ENCODE data around the gene TBCA. TPM values are rescaled to one million over a fixed set of nuclear protein-coding genes. Genes with fewer than 3 reads are reported as not detected.

The TBCA gene
- total and polyA plus RNA-seq, 9 of the 15 experiments (the other 6 are each of a cell fraction or from before 2014, with no cell fraction given) = 164 to 661 (median 334) TPM

DNA sequence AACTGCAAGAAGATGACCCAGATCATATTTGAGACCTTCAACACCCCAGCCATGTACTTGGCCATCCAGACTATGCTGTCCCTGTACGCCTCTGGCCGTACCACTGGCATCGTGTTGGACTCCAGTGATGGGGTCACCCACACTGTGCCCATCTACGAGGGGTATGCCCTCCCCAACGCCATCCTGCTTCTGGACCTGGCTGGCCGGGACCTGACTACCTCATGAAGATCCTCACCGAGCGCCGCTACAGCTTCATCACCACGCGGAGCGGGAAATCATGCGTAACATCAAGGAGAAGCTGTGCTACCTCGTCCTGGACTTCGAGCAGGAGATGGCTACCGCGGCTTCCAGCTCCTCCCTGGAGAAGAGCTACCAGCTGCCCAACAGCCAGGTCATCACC is 9.1 kb upstream of the TBCA start:
- DNase-seq (ENCODE audit: extremely low read depth in 1 of 4, low spot score in 3 of 4) (no peak), FAIRE-seq (no peak), ATAC-seq (no peak)
- in situ Hi-C loops (cut with MboI) (no loop called here), intact Hi-C loops (cut with micrococcal nuclease) (no loop called here)
- no TSS peak for BruUV-seq (replicated peaks)
- CTCF ChIA-PET (ENCODE audit: low intra/inter-chr PET ratio) = no interaction called here
- no peak overlapping the region for H3K4me2 ChIP-seq (ENCODE audit: insufficient read depth, low read length)
- no peaks in the 10 kb centered on the region; a peak in 1 of 5 replicates for H3K4me1 ChIP-seq (replicated peaks in 1 of 2; ENCODE audit: control insufficient read depth in 2 of 2, insufficient read depth in 2 of 2, low read length in 2 of 2)
- 42% methylated on average over 17 of the region's 17 CpGs for WGBS (ENCODE audit: insufficient coverage, low coverage, missing lambda C conversion rate)
- no peaks in the 10 kb centered on the region for H3K9me1 ChIP-seq (ENCODE audit: control insufficient read depth, insufficient read depth, low read length)
- H3K27ac ChIP-seq (ENCODE audit: extremely low read depth, low read depth, low read length) = no peak overlapping the region
- H2AFZ ChIP-seq (ENCODE audit: low read depth, low read length) = no peak overlapping the region
- H3K9me3 ChIP-seq (replicated peaks; ENCODE audit: control insufficient read depth, insufficient read depth, low read depth, low read length) = no peaks in the 10 kb centered on the region
- H3K36me3 ChIP-seq (ENCODE audit: control insufficient read depth, insufficient read depth, low read length) = no peaks in the 10 kb centered on the region
- no peak overlapping the region for H3K9ac ChIP-seq (ENCODE audit: insufficient read depth in 1 of 2, low read depth in 2 of 2, low read length in 2 of 2)
- H4K20me1 ChIP-seq (replicated peaks; ENCODE audit: control insufficient read depth, insufficient read depth, low read length) = no peaks in the 10 kb centered on the region
- no peak overlapping the region for H3K4me3 ChIP-seq
- H3K79me2 ChIP-seq (ENCODE audit: control insufficient read depth, insufficient read depth, low read length) = no peaks in the 10 kb centered on the region
- H3K27me3 ChIP-seq (ENCODE audit: control insufficient read depth in 2 of 2, insufficient read depth in 2 of 2, low read length in 2 of 2) = peaks cover 0 to 12% of the 10 kb centered on the region in 2 experiments; a peak in 3 of 5 replicates
- TF ChIP-seq, protein P1, sequence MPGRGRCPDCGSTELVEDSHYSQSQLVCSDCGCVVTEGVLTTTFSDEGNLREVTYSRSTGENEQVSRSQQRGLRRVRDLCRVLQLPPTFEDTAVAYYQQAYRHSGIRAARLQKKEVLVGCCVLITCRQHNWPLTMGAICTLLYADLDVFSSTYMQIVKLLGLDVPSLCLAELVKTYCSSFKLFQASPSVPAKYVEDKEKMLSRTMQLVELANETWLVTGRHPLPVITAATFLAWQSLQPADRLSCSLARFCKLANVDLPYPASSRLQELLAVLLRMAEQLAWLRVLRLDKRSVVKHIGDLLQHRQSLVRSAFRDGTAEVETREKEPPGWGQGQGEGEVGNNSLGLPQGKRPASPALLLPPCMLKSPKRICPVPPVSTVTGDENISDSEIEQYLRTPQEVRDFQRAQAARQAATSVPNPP (IDR thresholded peaks at IDR 0.05; ENCODE audit: borderline replicate concordance, insufficient read depth, insufficient read length) = no peak
- POLR2A ChIA-PET = no interaction called here

DNA sequence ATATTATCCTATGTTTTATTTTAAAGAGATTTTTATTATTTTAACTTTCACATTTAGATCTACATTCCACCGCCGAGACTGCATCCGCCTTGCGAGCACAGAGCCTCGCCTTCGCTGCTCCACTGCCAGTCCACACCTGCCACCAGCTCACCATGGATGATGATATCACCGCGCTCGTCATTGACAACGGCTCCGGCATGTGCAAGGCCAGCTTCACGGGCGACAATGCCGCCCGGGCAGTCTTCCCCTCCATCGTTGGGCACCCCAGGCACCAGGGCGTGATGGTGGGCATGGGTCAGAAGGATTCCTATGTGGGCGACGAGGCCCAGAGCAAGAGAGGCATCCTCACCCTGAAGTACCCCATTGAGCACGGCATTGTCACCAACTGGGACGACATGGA is 8.6 kb upstream of the TBCA start:
- intact Hi-C loops (cut with micrococcal nuclease) = no loop called here
- H3K9me1 ChIP-seq (ENCODE audit: control insufficient read depth, insufficient read depth, low read length) = no peaks in the 10 kb centered on the region
- H3K4me1 ChIP-seq (replicated peaks in 1 of 2; ENCODE audit: control insufficient read depth in 2 of 2, insufficient read depth in 2 of 2, low read length in 2 of 2) = no peaks in the 10 kb centered on the region; a peak in 1 of 5 replicates
- no peaks in the 10 kb centered on the region for H3K9me3 ChIP-seq (replicated peaks; ENCODE audit: control insufficient read depth, insufficient read depth, low read depth, low read length)
- no peak overlapping the region for H3K4me2 ChIP-seq (ENCODE audit: insufficient read depth, low read length)
- H3K27me3 ChIP-seq (ENCODE audit: control insufficient read depth in 2 of 2, insufficient read depth in 2 of 2, low read length in 2 of 2) = peaks cover 0 to 12% of the 10 kb centered on the region in 2 experiments; a peak in 3 of 5 replicates
- H3K79me2 ChIP-seq (ENCODE audit: control insufficient read depth, insufficient read depth, low read length) = no peaks in the 10 kb centered on the region
- BruUV-seq (replicated peaks) = no TSS peak
- POLR2A ChIA-PET = no interaction called here
- no peak overlapping the region for H3K4me3 ChIP-seq
- 16% methylated on average over 21 of the region's 21 CpGs for whole genome bisulfite sequencing (ENCODE audit: insufficient coverage, low coverage, missing lambda C conversion rate)
- H3K27ac ChIP-seq (ENCODE audit: extremely low read depth, low read depth, low read length) = no peak overlapping the region
- H3K9ac ChIP-seq (ENCODE audit: insufficient read depth in 1 of 2, low read depth in 2 of 2, low read length in 2 of 2) = no peak overlapping the region
- CTCF ChIA-PET (ENCODE audit: low intra/inter-chr PET ratio) = no interaction called here
- no peak for FAIRE-seq
- DNase-seq (ENCODE audit: extremely low read depth in 1 of 4, low spot score in 3 of 4) = no peak
- H4K20me1 ChIP-seq (replicated peaks; ENCODE audit: control insufficient read depth, insufficient read depth, low read length) = no peaks in the 10 kb centered on the region
- in situ Hi-C loops (cut with MboI) = no loop called here
- H2AFZ ChIP-seq (ENCODE audit: low read depth, low read length) = no peak overlapping the region
- ATAC-seq = no peak
- H3K36me3 ChIP-seq (ENCODE audit: control insufficient read depth, insufficient read depth, low read length) = no peaks in the 10 kb centered on the region
- no peak for TF ChIP-seq KDM2B (CRISPR knock-in tag; IDR thresholded peaks at IDR 0.05)
- TF ChIP-seq MXI1 (IDR thresholded peaks at IDR 0.05; ENCODE audit: low read depth, low read length) = no peak
- TF ChIP-seq PRPF4 (IDR thresholded peaks at IDR 0.05; ENCODE audit: insufficient read depth, low read depth, low read length, poor library complexity, severe bottlenecking) = no peak
- no peak for TF ChIP-seq CREB1 (IDR thresholded peaks at IDR 0.05)
- no peak for TF ChIP-seq CREB1 (CRISPR knock-in tag; IDR thresholded peaks at IDR 0.05)
- TF ChIP-seq GTF2A2 (tag; IDR thresholded peaks at IDR 0.05) = no peak
- no peak for TF ChIP-seq ZNF77 (CRISPR knock-in tag; IDR thresholded peaks at IDR 0.05)
- no peak for TF ChIP-seq ZNF184 (CRISPR knock-in tag; IDR thresholded peaks at IDR 0.05)
- TF ChIP-seq YBX1 (IDR thresholded peaks at IDR 0.05) = no peak
- TF ChIP-seq, protein P2, sequence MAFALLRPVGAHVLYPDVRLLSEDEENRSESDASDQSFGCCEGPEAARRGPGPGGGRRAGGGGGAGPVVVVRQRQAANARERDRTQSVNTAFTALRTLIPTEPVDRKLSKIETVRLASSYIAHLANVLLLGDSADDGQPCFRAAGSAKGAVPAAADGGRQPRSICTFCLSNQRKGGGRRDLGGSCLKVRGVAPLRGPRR (CRISPR knock-in tag; IDR thresholded peaks at IDR 0.05) = no peak
- TF ChIP-seq ETV6 (IDR thresholded peaks at IDR 0.05; ENCODE audit: borderline replicate concordance in 1 of 2, low read depth in 2 of 2, low read length in 1 of 2) = no peak
- no peak for TF ChIP-seq ETV6 (CRISPR knock-in tag; IDR thresholded peaks at IDR 0.05; ENCODE audit: borderline replicate concordance)
- no peak for TF ChIP-seq POLR2B (IDR thresholded peaks at IDR 0.05; ENCODE audit: low read depth, partially characterized antibody)
- TF ChIP-seq, protein P3, sequence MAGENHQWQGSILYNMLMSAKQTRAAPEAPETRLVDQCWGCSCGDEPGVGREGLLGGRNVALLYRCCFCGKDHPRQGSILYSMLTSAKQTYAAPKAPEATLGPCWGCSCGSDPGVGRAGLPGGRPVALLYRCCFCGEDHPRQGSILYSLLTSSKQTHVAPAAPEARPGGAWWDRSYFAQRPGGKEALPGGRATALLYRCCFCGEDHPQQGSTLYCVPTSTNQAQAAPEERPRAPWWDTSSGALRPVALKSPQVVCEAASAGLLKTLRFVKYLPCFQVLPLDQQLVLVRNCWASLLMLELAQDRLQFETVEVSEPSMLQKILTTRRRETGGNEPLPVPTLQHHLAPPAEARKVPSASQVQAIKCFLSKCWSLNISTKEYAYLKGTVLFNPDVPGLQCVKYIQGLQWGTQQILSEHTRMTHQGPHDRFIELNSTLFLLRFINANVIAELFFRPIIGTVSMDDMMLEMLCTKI (IDR thresholded peaks at IDR 0.05; ENCODE audit: partially characterized antibody) = no peak
